Measurements from ENCODE around the gene CACNA1G.

GRCh38 chr17:50578173-50578572 lies 17.7 kb downstream of the CACNA1G start:
- no peak for TF ChIP-seq POLR2A (IDR thresholded peaks at IDR 0.05)
- TF ChIP-seq, protein P1, sequence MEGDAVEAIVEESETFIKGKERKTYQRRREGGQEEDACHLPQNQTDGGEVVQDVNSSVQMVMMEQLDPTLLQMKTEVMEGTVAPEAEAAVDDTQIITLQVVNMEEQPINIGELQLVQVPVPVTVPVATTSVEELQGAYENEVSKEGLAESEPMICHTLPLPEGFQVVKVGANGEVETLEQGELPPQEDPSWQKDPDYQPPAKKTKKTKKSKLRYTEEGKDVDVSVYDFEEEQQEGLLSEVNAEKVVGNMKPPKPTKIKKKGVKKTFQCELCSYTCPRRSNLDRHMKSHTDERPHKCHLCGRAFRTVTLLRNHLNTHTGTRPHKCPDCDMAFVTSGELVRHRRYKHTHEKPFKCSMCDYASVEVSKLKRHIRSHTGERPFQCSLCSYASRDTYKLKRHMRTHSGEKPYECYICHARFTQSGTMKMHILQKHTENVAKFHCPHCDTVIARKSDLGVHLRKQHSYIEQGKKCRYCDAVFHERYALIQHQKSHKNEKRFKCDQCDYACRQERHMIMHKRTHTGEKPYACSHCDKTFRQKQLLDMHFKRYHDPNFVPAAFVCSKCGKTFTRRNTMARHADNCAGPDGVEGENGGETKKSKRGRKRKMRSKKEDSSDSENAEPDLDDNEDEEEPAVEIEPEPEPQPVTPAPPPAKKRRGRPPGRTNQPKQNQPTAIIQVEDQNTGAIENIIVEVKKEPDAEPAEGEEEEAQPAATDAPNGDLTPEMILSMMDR (IDR thresholded peaks at IDR 0.05): no peak
